K562 (cell line): Measurements from ENCODE around the gene COPS8. TPM values are rescaled to one million over a fixed set of nuclear protein-coding genes. Genes with fewer than 3 reads are reported as not detected.

ENCODE experiments used
- BCLAF1 ChIP-seq, 2 experiments: fragments of 450-650 bp in 1 of 2; IDR thresholded peaks; 2 replicates each; pipeline ENCODE4 v1.6.1; 2011 to 2017; ENCODE audit warnings: low read depth in 2 of 2, antibody characterized with exemption in 1 of 2, borderline replicate concordance in 1 of 2, low read length in 1 of 2, mild to moderate bottlenecking in 1 of 2, mixed read lengths in 1 of 2; ENCODE audit not compliant: control insufficient read depth in 1 of 2
- DDX20 ChIP-seq: fragments of 450-650 bp; IDR thresholded peaks from 2 replicates; pipeline ENCODE4 v1.6.1; 2016; ENCODE audit warnings: missing genetic modification characterization, low read depth, mild to moderate bottlenecking, missing compliant biosample characterization, moderate library complexity
- L3MBTL2 ChIP-seq: fragments of 450-650 bp; IDR thresholded peaks from 2 replicates; pipeline ENCODE4 v1.6.1; 2016; ENCODE audit warnings: mild to moderate bottlenecking, moderate library complexity
- MAZ ChIP-seq, 2 experiments: fragments of 450-650 bp in 1 of 2; sonication (generic) in 1 of 2; formaldehyde crosslinking; IDR thresholded peaks in 1 of 2; conservative IDR thresholded peaks in 1 of 2; 2 replicates each; pipeline versions ENCODE4 v1.4.0 to v1.5.0; 2020; ENCODE audit warnings: mild to moderate bottlenecking in 1 of 2, missing genetic modification reagents in 1 of 2
- NEUROD1 ChIP-seq: fragments of 150-350 bp; IDR thresholded peaks from 2 replicates; pipeline ENCODE4 v1.6.1; 2014; ENCODE audit warnings: borderline replicate concordance, low read length, low read depth; ENCODE audit not compliant: partially characterized antibody
- RERE ChIP-seq: sonication (generic); formaldehyde crosslinking; IDR thresholded peaks from 2 replicates; pipeline ENCODE4 v1.8.0; 2023; ENCODE audit warnings: missing genetic modification reagents, mild to moderate bottlenecking, borderline replicate concordance
- THAP12 ChIP-seq: fragments of 250-450 bp; sonication (Bioruptor Pico); IDR thresholded peaks from 2 replicates; pipeline ENCODE4 v1.9.0; 2021; ENCODE audit warnings: mild to moderate bottlenecking, inconsistent platforms
- UBTF ChIP-seq, 2 experiments: IDR thresholded peaks; 2 replicates each; pipeline ENCODE4 v1.6.1; 2012; ENCODE audit warnings: improper control_type of control experiment in 2 of 2, low read depth in 2 of 2, low read length in 2 of 2, borderline replicate concordance in 1 of 2
- ZNF695 ChIP-seq: fragments of 450-650 bp; formaldehyde crosslinking; IDR thresholded peaks from 2 replicates; pipeline ENCODE4 v1.4.0; 2020; ENCODE audit warnings: mild to moderate bottlenecking, moderate library complexity
- ZSCAN32 ChIP-seq: fragments of 450-650 bp; formaldehyde crosslinking; IDR thresholded peaks from 2 replicates; pipeline ENCODE4 v1.4.0; 2020; ENCODE audit warnings: mild to moderate bottlenecking, moderate library complexity
- polyA plus RNA-seq, 8 experiments: library from polyadenylated mRNA; depleted of rRNA in 4 of 8; stranded (reverse) in 5 of 8; unstranded in 3 of 8; fragments of >200 nt; fragmentation: Nextera tagmentation in 2 of 8; fragmentation: Illumina TruSeq in 1 of 8; extraction: Ambion mirVana in 2 of 8; extraction: Trizol in 1 of 8; gene quantifications; 2 replicates each; pipeline versions ENCODE4 v1.2.1 to v1.2.3, GENCODE V29; 2011 to 2014; ENCODE audit warnings: inconsistent platforms in 1 of 8, missing spikeins in 1 of 8
- total RNA-seq, 7 experiments: library from RNA; depleted of rRNA in 6 of 7; stranded (reverse); fragments of >200 nt in 6 of 7; fragmentation: Illumina TruSeq in 2 of 7; extraction: Trizol in 2 of 7; gene quantifications; 2 replicates each; pipeline versions ENCODE4 v1.2.1 to v1.2.3, GENCODE V29; 2011 to 2021; ENCODE audit warnings: low replicate concordance in 1 of 7

Gene COPS8
- total and polyA plus RNA-seq, 9 of the 15 experiments (the other 6 are each of a cell fraction or from before 2014, with no cell fraction given) = 28.2 to 97.3 (median 58.9) TPM

- no peak for TF ChIP-seq RERE (CRISPR knock-in tag)
- no peak for TF ChIP-seq ZNF695 (CRISPR knock-in tag)
- TF ChIP-seq NEUROD1 = peak; percentile 19
- TF ChIP-seq L3MBTL2 = peak; percentile 84
- peak; percentile 43 to 78 for TF ChIP-seq MAZ (CRISPR knock-in tag; conservative IDR thresholded peaks at IDR 0.05 in 1 of 2, IDR thresholded peaks at IDR 0.05 in 1 of 2)
- TF ChIP-seq UBTF (IDR thresholded peaks at IDR 0.05; ENCODE audit: borderline replicate concordance in 1 of 2, low read depth in 2 of 2, low read length in 2 of 2) = peak in 1 of 2 experiments; percentile 57; a peak in 1 of 4 replicates
- TF ChIP-seq DDX20 (tag) = no peak
- no peak; a peak in 1 of 4 replicates for TF ChIP-seq BCLAF1 (IDR thresholded peaks at IDR 0.05; ENCODE audit: borderline replicate concordance in 1 of 2, control insufficient read depth in 1 of 2, low read depth in 2 of 2, low read length in 1 of 2)
- peak; percentile 97 for TF ChIP-seq THAP12
- no peak for TF ChIP-seq ZSCAN32 (CRISPR knock-in tag)
Measured at GRCh38 chr2:237085248-237086221, at the start of gene COPS8 (continued).
